NT2/D1 (cell line): Measurements from ENCODE around the gene PYROXD2.

Experiments
- SUZ12 ChIP-seq: IDR thresholded peaks from 2 replicates; pipeline ENCODE4 v1.6.1; 2011; ENCODE audit not compliant: insufficient read length, insufficient read depth; ENCODE audit errors: extremely low read depth
- YY1 ChIP-seq: IDR thresholded peaks from 2 replicates; pipeline ENCODE4 v1.6.1; 2011; ENCODE audit not compliant: insufficient read length, insufficient read depth
- ZNF274 ChIP-seq: IDR thresholded peaks from 2 replicates; pipeline ENCODE4 v1.6.1; 2011; ENCODE audit warnings: mild to moderate bottlenecking, low read depth, low read length

DNA sequence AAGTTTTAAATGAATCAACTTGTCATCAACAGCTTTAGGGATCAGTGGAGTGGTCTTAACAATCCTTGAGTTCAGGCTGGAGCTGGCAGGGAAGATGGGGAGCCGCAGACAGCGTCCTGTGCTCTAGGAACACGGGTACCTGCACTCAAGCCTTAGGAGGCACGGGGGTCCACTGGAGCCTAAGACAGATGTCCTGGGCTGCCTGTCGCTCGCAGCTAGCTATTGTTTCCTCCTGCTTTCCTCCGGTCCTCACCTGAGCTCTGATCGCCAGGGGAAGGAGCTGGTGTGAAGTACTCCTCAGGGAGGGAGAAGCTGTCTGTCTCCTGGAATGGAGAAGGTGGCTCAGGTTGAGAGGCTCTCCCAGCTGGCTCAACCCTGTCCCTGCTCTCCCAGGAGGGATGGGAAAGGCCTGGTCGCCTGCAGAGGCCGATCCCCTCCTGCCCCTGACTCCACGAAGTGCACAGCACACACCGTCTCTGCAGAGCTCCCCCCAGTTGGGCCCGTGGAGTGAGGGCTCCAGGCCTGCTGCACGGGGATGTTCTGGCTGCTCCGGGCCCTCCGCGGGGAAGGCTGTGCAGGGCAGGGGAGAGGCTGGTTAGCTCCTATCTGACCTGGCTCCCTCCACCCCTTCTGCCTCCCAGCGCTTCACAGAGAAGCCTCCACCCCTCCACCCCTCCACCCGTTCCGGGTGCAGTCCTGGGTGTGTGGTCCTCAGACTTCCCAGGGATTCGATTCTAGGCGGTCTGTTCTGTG is 14.5 kb upstream of the PYROXD2 start:
- TF ChIP-seq YY1 (no peak), ZNF274 (no peak), SUZ12 (no peak)
